Kasumi-1 (cell line): Measurements from ENCODE around the gene ZNF688.
A peak's percentile ranks its signal among the peaks of the same experiment; 100 is the strongest.
"Not testable (repeated sequence)": the region's sequence is repeated elsewhere in the genome, so short reads cannot be mapped to it uniquely, and the experiment has no call there.

Experiments
- DNase-seq, 2 experiments: peaks; one replicate each; lab custom pipeline; 2025; lab: John Stamatoyannopoulos, UW

Gene ZNF688

DNA sequence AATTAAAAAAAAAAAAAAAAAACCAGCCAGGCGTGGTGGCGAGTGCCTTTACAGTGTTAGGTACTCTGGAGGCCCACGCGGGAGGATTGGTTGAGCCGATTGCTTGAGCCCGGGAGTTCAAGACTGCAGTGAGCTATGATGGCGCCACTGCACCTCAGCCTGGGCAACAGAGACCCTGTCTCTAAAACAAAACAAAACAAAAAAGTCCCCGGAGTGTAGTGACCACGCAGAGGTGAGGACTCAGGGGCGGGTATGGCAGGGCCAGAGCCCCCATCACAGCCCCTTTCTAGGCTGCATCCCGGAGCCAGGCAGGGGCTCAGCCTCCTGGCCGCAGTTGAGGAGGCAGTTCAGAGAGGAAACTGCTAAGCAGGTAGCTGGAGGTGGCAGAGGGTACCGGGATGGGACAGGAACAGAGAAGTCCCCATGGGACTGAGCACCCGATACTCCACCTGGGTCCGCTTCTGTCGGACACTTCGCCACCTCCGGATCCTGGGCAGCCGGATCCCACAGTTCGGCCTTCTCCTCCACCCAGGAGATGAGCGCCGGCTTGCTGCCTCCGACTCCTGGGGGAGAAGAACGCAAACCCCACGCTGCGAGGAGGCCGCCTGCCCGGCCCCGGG, 37.7 kb downstream of the ZNF688 start:
- no peak for DNase-seq

- DNase-seq = no peak
Measured at GRCh38 chr16:30533146-30533522, 38.4 kb downstream of the ZNF688 start.

GRCh38 chr16:30532285-30533145, 39.0 kb downstream of the ZNF688 start:
- DNase-seq = no peak

- no peak for DNase-seq
Measured at GRCh38 chr16:30530163-30531037, 41.1 kb downstream of the ZNF688 start.

- DNase-seq = no peak
Measured at GRCh38 chr16:30528799-30529457, 42.6 kb downstream of the ZNF688 start.

GRCh38 chr16:30527635-30528178, 43.8 kb downstream of the ZNF688 start:
- peak; percentile 36 to 47 for DNase-seq

DNA sequence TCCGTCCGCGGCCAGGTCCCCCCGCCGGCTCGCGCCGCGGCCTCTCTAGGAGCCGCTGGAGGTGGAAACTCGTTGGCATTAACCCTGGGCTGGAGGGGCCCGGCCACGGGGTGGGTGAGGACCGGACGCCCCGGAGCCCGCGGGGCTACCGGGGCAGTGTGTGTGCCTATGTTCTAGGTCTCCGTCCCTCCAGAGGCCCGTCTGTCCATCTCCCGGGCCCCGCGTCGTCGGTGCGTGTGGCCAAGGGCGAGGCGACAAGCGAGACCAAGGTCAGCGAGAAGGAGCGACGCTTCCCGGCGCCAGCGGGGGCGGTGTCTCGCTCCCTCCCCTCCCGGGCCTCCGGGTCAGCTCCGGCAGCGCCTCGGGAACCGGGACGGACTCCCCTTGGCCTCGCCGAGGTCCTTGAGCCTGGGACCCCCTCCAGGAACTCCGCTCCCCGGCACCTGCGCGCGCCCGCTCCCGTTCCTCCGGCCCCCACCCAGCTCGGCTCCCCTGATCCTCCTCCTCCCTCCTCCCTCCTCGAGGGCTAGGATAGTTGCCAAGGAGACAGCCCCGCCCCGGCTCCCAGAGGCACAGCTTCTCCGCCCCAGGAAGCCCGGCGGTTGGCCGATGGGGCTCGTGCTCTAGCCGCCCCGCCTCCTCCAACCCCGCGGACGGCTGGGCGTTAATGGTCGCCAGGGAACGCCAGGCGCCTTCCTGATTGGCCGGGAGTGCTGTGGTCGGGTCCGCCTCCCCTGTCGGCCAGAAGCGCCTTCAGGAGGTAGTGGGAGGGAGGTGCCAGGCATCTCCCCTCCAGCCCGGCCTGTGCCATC, 44.5 kb downstream of the ZNF688 start:
- peak; percentile 84 to 86 for DNase-seq

DNA sequence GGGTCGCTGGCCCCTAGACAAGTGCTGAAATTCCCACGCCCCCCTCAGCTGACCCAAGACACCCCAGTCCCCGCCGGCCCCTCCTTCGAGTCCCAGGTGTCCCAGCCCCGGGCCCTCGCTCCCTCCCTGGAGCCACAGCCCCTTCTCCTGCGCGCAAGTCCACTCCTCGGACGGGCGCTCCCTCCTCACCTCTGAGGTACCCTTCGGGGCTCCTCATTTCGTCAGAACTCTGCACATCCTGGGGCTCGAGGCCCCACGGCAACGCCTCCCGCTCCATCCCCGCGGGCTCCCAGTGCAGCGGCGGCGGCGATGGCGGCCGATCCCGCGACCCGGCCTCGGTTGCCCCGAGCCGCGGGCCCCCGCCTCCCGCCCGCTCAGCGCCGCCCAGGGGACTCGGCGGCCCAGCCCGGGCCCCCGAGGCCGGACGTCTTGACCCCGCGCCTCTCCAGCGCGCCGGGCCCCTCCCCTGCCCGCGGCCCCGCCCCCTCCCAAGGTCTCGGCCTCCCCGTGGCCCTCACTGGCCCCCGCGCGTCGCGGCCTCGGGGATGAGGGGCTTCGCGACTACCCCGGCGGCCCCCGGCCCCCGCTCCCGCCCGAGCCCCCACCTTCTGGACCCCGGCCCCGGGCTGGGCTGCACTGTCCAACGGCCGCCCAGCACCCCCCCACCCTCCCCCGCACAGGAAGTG, 45.2 kb downstream of the ZNF688 start, which contains the start of gene ZNF768:
Gene ZNF768 (minus strand): TSS at position 430 of the 686 bp plus-strand sequence. CDS start 153 bp downstream, at position 277.
- DNase-seq = peak in 1 of 2 experiments; percentile 25

DNA sequence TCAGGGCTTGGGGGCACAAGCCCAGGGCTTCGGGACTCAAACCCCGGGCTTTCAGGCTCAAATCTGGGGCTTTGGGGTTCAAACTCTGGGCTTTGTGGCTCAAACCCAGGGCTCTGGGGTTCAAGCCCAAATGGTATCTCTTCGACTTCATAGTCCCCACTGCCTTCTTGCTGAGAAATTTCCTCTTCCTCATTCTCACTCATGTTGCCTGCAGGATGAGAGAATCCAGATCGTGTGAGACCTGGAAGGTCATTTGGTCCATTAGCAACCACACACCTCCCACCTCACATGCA, 45.7 kb downstream of the ZNF688 start:
- DNase-seq = peak in 1 of 2 experiments; percentile 25

GRCh38 chr16:30524575-30525568, 46.6 kb downstream of the ZNF688 start:
- no peak for DNase-seq

DNA sequence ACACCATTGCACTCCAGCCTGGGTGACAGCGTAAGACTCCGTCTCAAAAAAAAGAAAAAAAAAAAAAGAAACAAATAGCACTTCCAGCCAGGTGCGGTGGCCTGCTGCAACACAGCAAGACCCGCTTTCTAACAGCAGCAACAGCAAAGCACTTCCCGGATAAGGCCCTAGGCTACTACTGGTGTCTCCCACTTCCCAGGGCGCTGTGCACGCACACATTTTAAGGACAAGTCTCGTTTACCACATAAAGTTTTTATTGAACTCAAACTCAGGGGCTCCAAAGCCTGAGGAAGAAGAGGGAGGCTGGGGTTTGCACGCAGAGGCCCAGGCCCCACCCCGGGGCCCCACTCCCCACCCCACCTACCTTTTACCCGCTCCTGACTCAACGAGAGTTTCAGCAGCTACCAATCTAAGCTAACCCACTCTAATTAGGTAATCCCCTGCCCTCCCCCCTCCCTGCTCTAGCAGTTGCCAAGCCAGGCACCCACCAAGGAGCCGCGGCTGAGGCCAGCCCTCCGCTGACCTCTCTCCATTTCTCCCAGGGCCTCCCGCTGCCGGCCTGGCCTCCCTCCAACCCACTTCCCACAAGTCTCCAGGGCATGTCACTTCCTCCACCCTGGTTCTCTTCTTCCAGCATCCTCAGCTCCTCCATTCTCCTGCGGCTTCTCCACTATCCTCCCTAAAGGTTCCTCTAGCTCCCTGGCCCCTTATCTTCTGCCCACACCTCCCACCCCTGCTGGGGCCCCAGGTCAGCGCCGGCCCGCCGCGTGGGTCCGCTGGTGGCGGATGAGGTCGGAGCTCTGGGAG, 47.5 kb downstream of the ZNF688 start:
- no peak for DNase-seq

- not testable (repeated sequence) for DNase-seq
Measured at GRCh38 chr16:30522702-30523463, 48.6 kb downstream of the ZNF688 start.

- no peak for DNase-seq
Measured at GRCh38 chr16:30521873-30522641, 49.5 kb downstream of the ZNF688 start.

DNA sequence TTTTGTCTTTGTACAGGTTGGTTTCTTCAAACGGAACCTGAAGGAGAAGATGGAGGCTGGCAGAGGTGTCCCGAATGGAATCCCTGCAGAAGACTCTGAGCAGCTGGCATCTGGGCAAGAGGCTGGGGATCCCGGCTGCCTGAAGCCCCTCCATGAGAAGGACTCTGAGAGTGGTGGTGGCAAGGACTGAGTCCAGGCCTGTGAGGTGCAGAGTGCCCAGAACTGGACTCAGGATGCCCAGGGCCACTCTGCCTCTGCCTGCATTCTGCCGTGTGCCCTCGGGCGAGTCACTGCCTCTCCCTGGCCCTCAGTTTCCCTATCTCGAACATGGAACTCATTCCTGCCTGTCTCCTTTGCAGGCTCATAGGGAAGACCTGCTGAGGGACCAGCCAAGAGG, 50.0 kb downstream of the ZNF688 start:
- no peak for DNase-seq
